ENCODE results near the gene ZFR2. TPM values are rescaled to one million over a fixed set of nuclear protein-coding genes. Genes with fewer than 3 reads are reported as not detected.

The ZFR2 gene
- total and polyA plus RNA-seq, 2 of the 8 experiments (the other 6 are each of a cell fraction or from before 2014, with no cell fraction given), result 14.5 to 28.4 TPM

- Histone ChIP-seq H2BK12ac (ENCODE audit: low read depth, low read length) (no peak overlapping the region), H2BK15ac (ENCODE audit: low read length) (no peak overlapping the region), H3K36me3 (ENCODE audit: control insufficient read depth in 2 of 4, insufficient read depth in 4 of 4, low read length in 3 of 4) (no peaks in the 10 kb centered on the region), H4K91ac (replicated peaks; ENCODE audit: insufficient read length, low read length) (no peak overlapping the region), H3K14ac (ENCODE audit: insufficient read length) (no peak overlapping the region), H4K20me1 (replicated peaks in 1 of 2; ENCODE audit: control insufficient read depth in 1 of 2, insufficient read depth in 2 of 2, low read length in 2 of 2) (no peaks in the 10 kb centered on the region), H2BK120ac (replicated peaks; ENCODE audit: low read depth, low read length) (no peak overlapping the region), H2BK20ac (ENCODE audit: low read length) (no peak overlapping the region), H3K4me2 (ENCODE audit: insufficient read depth in 1 of 2, low read depth in 2 of 2, low read length in 2 of 2) (no peak overlapping the region), H4K8ac (ENCODE audit: extremely low read depth, insufficient read depth, low read length) (no peak overlapping the region), H3K27me3 (replicated peaks in 1 of 4; ENCODE audit: control insufficient read depth in 3 of 4, extremely low read depth in 1 of 4, insufficient read depth in 3 of 4, low read length in 3 of 4) (no peaks in the 10 kb centered on the region), H2AFZ (ENCODE audit: low read length) (no peak overlapping the region), H3K27ac (ENCODE audit: low read depth, low read length) (no peak overlapping the region), H3K4ac (replicated peaks; ENCODE audit: insufficient read length, low read depth, low read length) (no peak overlapping the region), H3K4me1 (replicated peaks in 1 of 4; ENCODE audit: control insufficient read depth in 3 of 4, insufficient read depth in 4 of 4, low read length in 3 of 4) (no peaks in the 10 kb centered on the region), H3K4me3 (ENCODE audit: extremely low read depth in 1 of 4, insufficient read depth in 2 of 4, low read depth in 3 of 4, low read length in 4 of 4) (no peak overlapping the region), H3K56ac (replicated peaks; ENCODE audit: insufficient read length, low read depth, low read length) (no peak overlapping the region), H4K5ac (ENCODE audit: insufficient read length, low read depth, low read length) (no peak overlapping the region), H2AK5ac (ENCODE audit: low read depth, low read length) (no peak overlapping the region), H3K18ac (ENCODE audit: extremely low read depth, low read length) (no peak overlapping the region), H3K79me1 (ENCODE audit: low read depth, low read length) (no peaks in the 10 kb centered on the region), H2BK5ac (ENCODE audit: low read depth, low read length) (no peak overlapping the region), H3K79me2 (ENCODE audit: control insufficient read depth in 1 of 2, insufficient read depth in 2 of 2, low read length in 2 of 2) (no peaks in the 10 kb centered on the region), H3K9me3 (ENCODE audit: insufficient read depth in 2 of 2, low read depth in 1 of 2, low read length in 1 of 2) (peaks cover 6 to 11% of the 10 kb centered on the region in 2 experiments), H3K23ac (ENCODE audit: insufficient read length) (no peak overlapping the region), H3K23me2 (ENCODE audit: low read depth, low read length) (no peaks in the 10 kb centered on the region), H3K9ac (replicated peaks in 1 of 4; ENCODE audit: extremely low read depth in 1 of 4, low read depth in 3 of 4, low read length in 3 of 4) (no peak overlapping the region)
- POLR2A ChIA-PET (ENCODE audit: partially characterized antibody), result no interaction called here
- no peak for TF ChIP-seq FOSL1 (IDR thresholded peaks at IDR 0.05; ENCODE audit: insufficient read depth, low read depth, low read length)
- TF ChIP-seq GTF2F1 (IDR thresholded peaks at IDR 0.05; ENCODE audit: borderline replicate concordance, low read depth, low read length), result no peak
- TF ChIP-seq SIRT6 (IDR thresholded peaks at IDR 0.05; ENCODE audit: low read length), result no peak
- CTCF ChIA-PET (ENCODE audit: partially characterized antibody), result interaction anchor here (1.2 to 2.1 kb wide), 2 partner anchors 15 to 19 kb away, joined by 4 to 8 read pairs; no protein-coding TSS in a partner anchor
- no peak for DNase-seq (ENCODE audit: low read depth in 1 of 2, low spot score in 2 of 2)
- WGBS, 2 experiments (ENCODE audit: extremely low coverage in 1 of 2, insufficient coverage in 1 of 2, insufficient read length in 1 of 2, insufficient replicate concordance in 2 of 2, low coverage in 1 of 2, low lambda C conversion rate in 2 of 2, missing lambda C conversion rate in 1 of 2), result 91% methylated on average over 6 of the region's 6 CpGs; no CpG with 5 or more reads in 1 of the 2 experiments
- FAIRE-seq, result no peak
These were observed 32.0 kb downstream of the ZFR2 start for GRCh38 chr19:3836887-3837286.

Data from H1 (cell line).